ENCODE measurements around the gene P2RY11. TPM values are rescaled to one million over a fixed set of nuclear protein-coding genes. Genes with fewer than 3 reads are reported as not detected.

Gene P2RY11
- total RNA-seq, 4 donors from 2014 or later: 2.4 to 16.8 (median 5.7) TPM; not detected in 1

- TF ChIP-seq, protein P1, sequence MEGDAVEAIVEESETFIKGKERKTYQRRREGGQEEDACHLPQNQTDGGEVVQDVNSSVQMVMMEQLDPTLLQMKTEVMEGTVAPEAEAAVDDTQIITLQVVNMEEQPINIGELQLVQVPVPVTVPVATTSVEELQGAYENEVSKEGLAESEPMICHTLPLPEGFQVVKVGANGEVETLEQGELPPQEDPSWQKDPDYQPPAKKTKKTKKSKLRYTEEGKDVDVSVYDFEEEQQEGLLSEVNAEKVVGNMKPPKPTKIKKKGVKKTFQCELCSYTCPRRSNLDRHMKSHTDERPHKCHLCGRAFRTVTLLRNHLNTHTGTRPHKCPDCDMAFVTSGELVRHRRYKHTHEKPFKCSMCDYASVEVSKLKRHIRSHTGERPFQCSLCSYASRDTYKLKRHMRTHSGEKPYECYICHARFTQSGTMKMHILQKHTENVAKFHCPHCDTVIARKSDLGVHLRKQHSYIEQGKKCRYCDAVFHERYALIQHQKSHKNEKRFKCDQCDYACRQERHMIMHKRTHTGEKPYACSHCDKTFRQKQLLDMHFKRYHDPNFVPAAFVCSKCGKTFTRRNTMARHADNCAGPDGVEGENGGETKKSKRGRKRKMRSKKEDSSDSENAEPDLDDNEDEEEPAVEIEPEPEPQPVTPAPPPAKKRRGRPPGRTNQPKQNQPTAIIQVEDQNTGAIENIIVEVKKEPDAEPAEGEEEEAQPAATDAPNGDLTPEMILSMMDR (IDR thresholded peaks at IDR 0.05; ENCODE audit: low read depth): no peak
Observed at GRCh38 chr19:10110076-10110971, 1.2 kb upstream of the P2RY11 start.

GRCh38 chr19:10110972-10111317 lies 548 bp upstream of the P2RY11 start:
- TF ChIP-seq, protein P1 (IDR thresholded peaks at IDR 0.05; ENCODE audit: low read depth): no peak

- TF ChIP-seq, protein P1 (IDR thresholded peaks at IDR 0.05; ENCODE audit: low read depth): no peak
Observed at GRCh38 chr19:10112037-10112761, 706 bp downstream of the P2RY11 start.

- TF ChIP-seq, protein P1 (IDR thresholded peaks at IDR 0.05; ENCODE audit: low read depth): no peak
Observed at GRCh38 chr19:10112895-10113591, 1.6 kb downstream of the P2RY11 start.

GRCh38 chr19:10113592-10113963 lies 2.1 kb downstream of the P2RY11 start:
- TF ChIP-seq, protein P1 (IDR thresholded peaks at IDR 0.05; ENCODE audit: low read depth): no peak

GRCh38 chr19:10113964-10114650 lies 2.6 kb downstream of the P2RY11 start:
- TF ChIP-seq, protein P1 (IDR thresholded peaks at IDR 0.05; ENCODE audit: low read depth): no peak
